Calu3 (cell line): Measurements from ENCODE around the gene PPP1R3D. TPM values are rescaled to one million over a fixed set of nuclear protein-coding genes. Genes with fewer than 3 reads are reported as not detected.
A peak's percentile ranks its signal among the peaks of the same experiment; 100 is the strongest.

ENCODE experiments used
- BruUV-seq: library from RNA; stranded (reverse); fragments of 400-500 nt; replicated peaks from 2 replicates; lab custom pipeline; 2021; lab: Mats Ljungman, UMichigan
- CTCF ChIA-PET: fragments of 300-600 bp; sonication (Branson Sonifier 250); formaldehyde crosslinking; loops from one replicate; lab custom pipeline; 2022; ENCODE audit warnings: antibody characterized with exemption; lab: Charles Lee
- DNase-seq: peaks from one replicate; pipeline ENCODE4 v3.0.0; 2022
- H3K27ac Mint-ChIP-seq: one replicate; pipeline ENCODE4 v1.8.0; 2022; ENCODE audit warnings: mixed read lengths; ENCODE audit not compliant: unreplicated experiment
- H3K27me3 Mint-ChIP-seq: one replicate; pipeline ENCODE4 v1.8.0; 2022; ENCODE audit warnings: mixed read lengths; ENCODE audit not compliant: unreplicated experiment
- H3K36me3 Mint-ChIP-seq: one replicate; pipeline ENCODE4 v1.8.0; 2022; ENCODE audit warnings: mild to moderate bottlenecking, moderate library complexity, mixed read lengths; ENCODE audit not compliant: insufficient read depth, unreplicated experiment
- H3K4me1 Mint-ChIP-seq: one replicate; pipeline ENCODE4 v1.8.0; 2022; ENCODE audit warnings: mild to moderate bottlenecking, low read depth, mixed read lengths; ENCODE audit not compliant: unreplicated experiment
- H3K4me3 Mint-ChIP-seq: one replicate; pipeline ENCODE4 v1.8.0; 2022; ENCODE audit warnings: mild to moderate bottlenecking, low read depth, moderate library complexity, mixed read lengths; ENCODE audit not compliant: unreplicated experiment
- H3K9me3 Mint-ChIP-seq: one replicate; pipeline ENCODE4 v1.8.0; 2022; ENCODE audit warnings: low read depth, mixed read lengths; ENCODE audit not compliant: unreplicated experiment
- CTCF ChIP-seq: fragments of 200-600 bp; IDR thresholded peaks from one replicate; pipeline ENCODE4 v1.8.0; 2022; ENCODE audit warnings: antibody characterized with exemption; ENCODE audit not compliant: unreplicated experiment
- intact Hi-C: fragments of 100-400 bp; cut with micrococcal nuclease; formaldehyde crosslinking; loops from one replicate; pipeline ENCODE4 v1.10.0; 2022; ENCODE audit not compliant: unreplicated experiment
- total RNA-seq: library from RNA; stranded (reverse); gene quantifications from 2 replicates; pipeline ENCODE4 v1.2.3, GENCODE V29; 2022

The PPP1R3D gene
- total RNA-seq, 1 experiment from 2014 or later = 17.9 TPM

- Mint-ChIP-seq H3K4me1 (peaks cover 34% of the 10 kb centered on the region), H3K27me3 (no peaks in the 10 kb centered on the region), H3K27ac (peak overlapping the region; percentile 81), H3K9me3 (no peaks in the 10 kb centered on the region), H3K36me3 (peaks cover 42% of the 10 kb centered on the region), H3K4me3 (peak overlapping the region; percentile 92)
- BruUV-seq = no TSS peak
- intact Hi-C loops = no loop called here
- no peak for DNase-seq
- CTCF ChIA-PET = interaction anchor here (0.6 to 2.9 kb wide), 8 partner anchors 12 to 1247 kb away, joined by 3 to 16 read pairs (median 4); no protein-coding TSS in a partner anchor
- TF ChIP-seq CTCF = no peak
Observed at GRCh38 chr20:59939052-59939878, 840 bp downstream of the PPP1R3D start.

- Mint-ChIP-seq H3K36me3 (peaks cover 47% of the 10 kb centered on the region), H3K27ac (peak overlapping the region; percentile 81), H3K9me3 (no peaks in the 10 kb centered on the region), H3K4me1 (peaks cover 34% of the 10 kb centered on the region), H3K27me3 (no peaks in the 10 kb centered on the region), H3K4me3 (peak overlapping the region; percentile 92)
- CTCF ChIA-PET = interaction anchor here (0.7 to 2.9 kb wide), 4 partner anchors 11 to 342 kb away, joined by 3 to 12 read pairs (median 4); no protein-coding TSS in a partner anchor
- DNase-seq = no peak
- intact Hi-C loops = no loop called here
- TF ChIP-seq CTCF = no peak
- no TSS peak for BruUV-seq
Observed at GRCh38 chr20:59938696-59939051, 1.4 kb downstream of the PPP1R3D start.

GRCh38 chr20:59938221-59938620 is 1.9 kb downstream of the PPP1R3D start:
- CTCF ChIA-PET = interaction anchor here (0.7 to 1.3 kb wide), 3 partner anchors 11 to 341 kb away, joined by 3 to 4 read pairs (median 3); no protein-coding TSS in a partner anchor
- intact Hi-C loops = no loop called here
- H3K4me3 Mint-ChIP-seq = peak overlapping the region; percentile 92
- DNase-seq = no peak
- peak overlapping the region; percentile 81 for H3K27ac Mint-ChIP-seq
- TSS peak; percentile 60 for BruUV-seq
- no peaks in the 10 kb centered on the region for H3K27me3 Mint-ChIP-seq
- no peak for TF ChIP-seq CTCF
- no peaks in the 10 kb centered on the region for H3K9me3 Mint-ChIP-seq
- H3K4me1 Mint-ChIP-seq = peaks cover 34% of the 10 kb centered on the region
- H3K36me3 Mint-ChIP-seq = peaks cover 51% of the 10 kb centered on the region

GRCh38 chr20:59937150-59937549 is 3.0 kb downstream of the PPP1R3D start:
- Mint-ChIP-seq H3K9me3 (no peaks in the 10 kb centered on the region), H3K36me3 (peaks cover 60% of the 10 kb centered on the region), H3K4me1 (peaks cover 35% of the 10 kb centered on the region), H3K4me3 (no peak overlapping the region), H3K27ac (no peak overlapping the region), H3K27me3 (no peaks in the 10 kb centered on the region)
- no peak for DNase-seq
- no peak for TF ChIP-seq CTCF
- intact Hi-C loops = no loop called here
- CTCF ChIA-PET = interaction anchor here (0.7 kb wide), 1 partner anchor 578 kb away, joined by 3 read pairs; no protein-coding TSS in a partner anchor
- BruUV-seq = no TSS peak
